HepG2 (cell line): Measurements from ENCODE around the gene FCAMR. TPM values are rescaled to one million over a fixed set of nuclear protein-coding genes. Genes with fewer than 3 reads are reported as not detected.

ENCODE experiments used
- HMGXB4 ChIP-seq, 2 experiments: sonication (generic) in 1 of 2; formaldehyde crosslinking in 1 of 2; IDR thresholded peaks; 2 replicates each; pipeline versions ENCODE4 v1.4.0 to v1.6.1; 2018 to 2020; ENCODE audit warnings: missing genetic modification reagents in 2 of 2, borderline replicate concordance in 1 of 2, low read depth in 1 of 2, mild to moderate bottlenecking in 1 of 2, missing biosample characterization in 1 of 2
- ZNF616 ChIP-seq: sonication (generic); formaldehyde crosslinking; IDR thresholded peaks from 2 replicates; pipeline ENCODE4 v1.5.0; 2020; ENCODE audit warnings: low read depth, mild to moderate bottlenecking, missing genetic modification reagents
- ZNF652 ChIP-seq: IDR thresholded peaks from 2 replicates; pipeline ENCODE4 v1.6.1; 2016; ENCODE audit warnings: low read depth, borderline replicate concordance
- polyA plus RNA-seq, 8 experiments: library from polyadenylated mRNA; depleted of rRNA in 3 of 8; stranded (reverse) in 7 of 8; unstranded in 1 of 8; fragments of >200 nt; fragmentation: Illumina TruSeq in 4 of 8; extraction: Trizol in 4 of 8; gene quantifications; 2 replicates each; pipeline versions ENCODE4 v1.2.1 to v1.2.3, GENCODE V29; 2011 to 2016; ENCODE audit warnings: low read depth in 4 of 8, missing spikeins in 1 of 8, mixed read lengths in 1 of 8; ENCODE audit not compliant: insufficient read depth in 1 of 8
- total RNA-seq, 5 experiments: library from RNA; depleted of rRNA; stranded (reverse); fragments of >200 nt; fragmentation: Illumina TruSeq; extraction: Trizol; gene quantifications; 2 replicates each; pipeline ENCODE4 v1.2.3, GENCODE V29; 2016; ENCODE audit warnings: low read depth in 1 of 5
- TF ChIP-seq, protein P1 (sequence below): sonication (generic); formaldehyde crosslinking; IDR thresholded peaks from 2 replicates; pipeline ENCODE4 v1.4.0; 2020; ENCODE audit warnings: missing genetic modification reagents
- TF ChIP-seq, protein P2 (sequence below): conservative IDR thresholded peaks from 2 replicates; pipeline ENCODE4 v1.6.1; 2018; ENCODE audit warnings: missing genetic modification reagents

FCAMR gene
- total and polyA plus RNA-seq, 2 of the 13 experiments (the other 11 are each of a cell fraction or from before 2014, with no cell fraction given) = not detected

DNA sequence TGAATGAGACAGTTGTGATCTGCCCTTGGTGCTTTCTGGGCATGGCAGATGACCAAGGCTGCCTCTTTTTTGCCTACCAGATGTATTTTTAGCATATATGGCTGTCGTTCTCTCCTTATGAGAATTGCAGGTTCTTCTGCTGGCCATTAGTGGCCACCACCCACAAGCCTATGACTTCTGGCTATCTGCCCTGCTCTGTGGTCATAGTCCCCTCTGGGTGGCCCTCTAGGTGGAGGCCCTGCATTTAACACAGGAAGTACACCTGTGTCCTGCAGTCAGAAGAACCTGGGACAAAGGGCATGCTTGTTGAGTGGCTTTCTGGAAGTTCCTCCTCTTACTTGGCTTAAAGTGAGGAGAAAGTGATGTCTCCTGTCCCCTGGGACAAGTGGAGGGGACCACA is 6.5 kb downstream of the FCAMR start (continued):
- TF ChIP-seq, protein P1, sequence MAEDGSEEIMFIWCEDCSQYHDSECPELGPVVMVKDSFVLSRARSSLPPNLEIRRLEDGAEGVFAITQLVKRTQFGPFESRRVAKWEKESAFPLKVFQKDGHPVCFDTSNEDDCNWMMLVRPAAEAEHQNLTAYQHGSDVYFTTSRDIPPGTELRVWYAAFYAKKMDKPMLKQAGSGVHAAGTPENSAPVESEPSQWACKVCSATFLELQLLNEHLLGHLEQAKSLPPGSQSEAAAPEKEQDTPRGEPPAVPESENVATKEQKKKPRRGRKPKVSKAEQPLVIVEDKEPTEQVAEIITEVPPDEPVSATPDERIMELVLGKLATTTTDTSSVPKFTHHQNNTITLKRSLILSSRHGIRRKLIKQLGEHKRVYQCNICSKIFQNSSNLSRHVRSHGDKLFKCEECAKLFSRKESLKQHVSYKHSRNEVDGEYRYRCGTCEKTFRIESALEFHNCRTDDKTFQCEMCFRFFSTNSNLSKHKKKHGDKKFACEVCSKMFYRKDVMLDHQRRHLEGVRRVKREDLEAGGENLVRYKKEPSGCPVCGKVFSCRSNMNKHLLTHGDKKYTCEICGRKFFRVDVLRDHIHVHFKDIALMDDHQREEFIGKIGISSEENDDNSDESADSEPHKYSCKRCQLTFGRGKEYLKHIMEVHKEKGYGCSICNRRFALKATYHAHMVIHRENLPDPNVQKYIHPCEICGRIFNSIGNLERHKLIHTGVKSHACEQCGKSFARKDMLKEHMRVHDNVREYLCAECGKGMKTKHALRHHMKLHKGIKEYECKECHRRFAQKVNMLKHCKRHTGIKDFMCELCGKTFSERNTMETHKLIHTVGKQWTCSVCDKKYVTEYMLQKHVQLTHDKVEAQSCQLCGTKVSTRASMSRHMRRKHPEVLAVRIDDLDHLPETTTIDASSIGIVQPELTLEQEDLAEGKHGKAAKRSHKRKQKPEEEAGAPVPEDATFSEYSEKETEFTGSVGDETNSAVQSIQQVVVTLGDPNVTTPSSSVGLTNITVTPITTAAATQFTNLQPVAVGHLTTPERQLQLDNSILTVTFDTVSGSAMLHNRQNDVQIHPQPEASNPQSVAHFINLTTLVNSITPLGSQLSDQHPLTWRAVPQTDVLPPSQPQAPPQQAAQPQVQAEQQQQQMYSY (CRISPR knock-in tag) = no peak
- TF ChIP-seq HMGXB4 (CRISPR knock-in tag; IDR thresholded peaks at IDR 0.05; ENCODE audit: borderline replicate concordance in 1 of 2, low read depth in 1 of 2) (no peak), ZNF616 (CRISPR knock-in tag) (no peak), ZNF652 (CRISPR knock-in tag) (no peak)
- TF ChIP-seq, protein P2, sequence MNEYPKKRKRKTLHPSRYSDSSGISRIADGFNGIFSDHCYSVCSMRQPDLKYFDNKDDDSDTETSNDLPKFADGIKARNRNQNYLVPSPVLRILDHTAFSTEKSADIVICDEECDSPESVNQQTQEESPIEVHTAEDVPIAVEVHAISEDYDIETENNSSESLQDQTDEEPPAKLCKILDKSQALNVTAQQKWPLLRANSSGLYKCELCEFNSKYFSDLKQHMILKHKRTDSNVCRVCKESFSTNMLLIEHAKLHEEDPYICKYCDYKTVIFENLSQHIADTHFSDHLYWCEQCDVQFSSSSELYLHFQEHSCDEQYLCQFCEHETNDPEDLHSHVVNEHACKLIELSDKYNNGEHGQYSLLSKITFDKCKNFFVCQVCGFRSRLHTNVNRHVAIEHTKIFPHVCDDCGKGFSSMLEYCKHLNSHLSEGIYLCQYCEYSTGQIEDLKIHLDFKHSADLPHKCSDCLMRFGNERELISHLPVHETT (CRISPR knock-in tag) = no peak
